Neural cell (in vitro differentiated cells): ENCODE data around the gene CSGALNACT2.

ENCODE experiments used
- POLR2AphosphoS5 ChIP-seq: IDR thresholded peaks from 2 replicates; pipeline ENCODE4 v1.6.1; 2012
- SMC3 ChIP-seq: fragments of 450-650 bp; conservative IDR thresholded peaks from 2 replicates; pipeline ENCODE4 v1.6.1; 2014; ENCODE audit warnings: antibody characterized with exemption, mild to moderate bottlenecking, moderate library complexity; ENCODE audit not compliant: poor library complexity
- TAF1 ChIP-seq: IDR thresholded peaks from 2 replicates; pipeline ENCODE4 v1.6.1; 2012; ENCODE audit warnings: low read depth
- TF ChIP-seq, protein P1 (sequence below): fragments of 450-650 bp; IDR thresholded peaks from 2 replicates; pipeline ENCODE4 v1.5.1; 2014; ENCODE audit warnings: antibody characterized with exemption, mild to moderate bottlenecking, moderate library complexity; ENCODE audit not compliant: poor library complexity, severe bottlenecking

- TF ChIP-seq, protein P1, sequence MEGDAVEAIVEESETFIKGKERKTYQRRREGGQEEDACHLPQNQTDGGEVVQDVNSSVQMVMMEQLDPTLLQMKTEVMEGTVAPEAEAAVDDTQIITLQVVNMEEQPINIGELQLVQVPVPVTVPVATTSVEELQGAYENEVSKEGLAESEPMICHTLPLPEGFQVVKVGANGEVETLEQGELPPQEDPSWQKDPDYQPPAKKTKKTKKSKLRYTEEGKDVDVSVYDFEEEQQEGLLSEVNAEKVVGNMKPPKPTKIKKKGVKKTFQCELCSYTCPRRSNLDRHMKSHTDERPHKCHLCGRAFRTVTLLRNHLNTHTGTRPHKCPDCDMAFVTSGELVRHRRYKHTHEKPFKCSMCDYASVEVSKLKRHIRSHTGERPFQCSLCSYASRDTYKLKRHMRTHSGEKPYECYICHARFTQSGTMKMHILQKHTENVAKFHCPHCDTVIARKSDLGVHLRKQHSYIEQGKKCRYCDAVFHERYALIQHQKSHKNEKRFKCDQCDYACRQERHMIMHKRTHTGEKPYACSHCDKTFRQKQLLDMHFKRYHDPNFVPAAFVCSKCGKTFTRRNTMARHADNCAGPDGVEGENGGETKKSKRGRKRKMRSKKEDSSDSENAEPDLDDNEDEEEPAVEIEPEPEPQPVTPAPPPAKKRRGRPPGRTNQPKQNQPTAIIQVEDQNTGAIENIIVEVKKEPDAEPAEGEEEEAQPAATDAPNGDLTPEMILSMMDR: no peak
- TF ChIP-seq POLR2AphosphoS5: no peak
- no peak for TF ChIP-seq SMC3
- TF ChIP-seq TAF1: no peak
Observed at GRCh38 chr10:43196131-43196980, 58.1 kb downstream of the CSGALNACT2 start.
